A549 (cell line): ENCODE measurements around the gene TPO. TPM values are rescaled to one million over a fixed set of nuclear protein-coding genes. Genes with fewer than 3 reads are reported as not detected.

ENCODE experiments used
- ATAC-seq, 2 experiments: fragments of 200-7000 bp in 1 of 2; fragments of >200 bp in 1 of 2; cut with Nextera tagmentation in 1 of 2; cut with Tn5 transposase in 1 of 2; 3 replicates each; pipeline versions ENCODE4 v1.8.0 to v1.9.1; 2018 to 2020; ENCODE audit warnings: mild to moderate bottlenecking in 1 of 2, moderate library complexity in 1 of 2
- CTCF ChIA-PET: fragments of 300-600 bp; sonication (Branson Sonifier 250); formaldehyde crosslinking; extraction: SDS; loops from one replicate; lab custom pipeline; 2021; ENCODE audit warnings: antibody characterized with exemption, inconsistent platforms; lab: Yijun Ruan, JAX
- POLR2A ChIA-PET: fragments of 350-600 bp; formaldehyde crosslinking; extraction: SDS; loops from one replicate; lab custom pipeline; 2021; ENCODE audit warnings: antibody characterized with exemption, inconsistent platforms; lab: Yijun Ruan, JAX
- DNase-seq, 2 experiments: peaks; one replicate each; pipeline versions ENCODE4 v3.0.0 to v3.0.0-alpha.2; 2011 to 2016; ENCODE audit warnings: low read depth in 1 of 2, low spot score in 1 of 2
- FAIRE-seq: peaks from 2 replicates; lab custom pipeline; 2011; peaks lifted over from hg19 to GRCh38; lab: Jason Lieb, UNC
- H3K27ac ChIP-seq, 2 experiments: fragments of >200 bp; sonication (Bioruptor Twin); formaldehyde crosslinking; 3 replicates each; pipeline ENCODE4 v1.5.1; 2016 to 2017
- H3K4me1 ChIP-seq: fragments of >200 bp; sonication (Bioruptor Twin); formaldehyde crosslinking; 3 replicates; pipeline ENCODE4 v1.6.1; 2016
- H3K4me2 ChIP-seq: fragments of >200 bp; sonication (Bioruptor Twin); formaldehyde crosslinking; 3 replicates; pipeline ENCODE4 v1.6.1; 2016
- H3K4me3 ChIP-seq: fragments of >200 bp; sonication (Bioruptor Twin); formaldehyde crosslinking; 3 replicates; pipeline ENCODE4 v1.5.1; 2016
- H3K9me3 ChIP-seq: fragments of >200 bp; sonication (Bioruptor Twin); formaldehyde crosslinking; 3 replicates; pipeline ENCODE4 v1.6.1; 2016
- CBX2 ChIP-seq: fragments of 200-600 bp; sonication (generic); IDR thresholded peaks from 2 replicates; pipeline ENCODE4 v1.6.1; 2016; ENCODE audit warnings: low read depth, mild to moderate bottlenecking, borderline replicate concordance
- CBX8 ChIP-seq: fragments of 200-600 bp; sonication (generic); IDR thresholded peaks from 2 replicates; pipeline ENCODE4 v1.6.1; 2016
- CEBPB ChIP-seq, 2 experiments: fragments of >200 bp in 1 of 2; sonication (Bioruptor Twin) in 1 of 2; formaldehyde crosslinking in 1 of 2; IDR thresholded peaks; 2 replicates each; pipeline ENCODE4 v1.6.1; 2012 to 2016
- EHMT2 ChIP-seq: fragments of 200-600 bp; sonication (generic); IDR thresholded peaks from 2 replicates; pipeline ENCODE4 v1.6.1; 2016; ENCODE audit warnings: antibody characterized with exemption, low read depth, mild to moderate bottlenecking, moderate library complexity
- ESRRA ChIP-seq: fragments of 150-350 bp; IDR thresholded peaks from 2 replicates; pipeline ENCODE4 v1.6.1; 2014; ENCODE audit warnings: mild to moderate bottlenecking, low read length, borderline replicate concordance
- FOSB ChIP-seq: fragments of 250-450 bp; sonication (Bioruptor Pico); IDR thresholded peaks from 2 replicates; pipeline ENCODE4 v1.5.0; 2020; ENCODE audit warnings: mild to moderate bottlenecking, moderate library complexity
- FOSL2 ChIP-seq, 2 experiments: fragments of 450-650 bp in 1 of 2; fragments of >200 bp in 1 of 2; sonication (Bioruptor Twin) in 1 of 2; formaldehyde crosslinking; IDR thresholded peaks; 2 replicates each; pipeline versions ENCODE4 v1.5.0 to v1.6.1; 2016 to 2020; ENCODE audit warnings: mild to moderate bottlenecking in 1 of 2, moderate library complexity in 1 of 2
- HDAC2 ChIP-seq: fragments of 200-600 bp; sonication (generic); IDR thresholded peaks from 2 replicates; pipeline ENCODE4 v1.6.1; 2016
- HEYL ChIP-seq: fragments of 250-450 bp; sonication (Bioruptor Pico); IDR thresholded peaks from 2 replicates; pipeline ENCODE4 v1.8.0; 2021; ENCODE audit warnings: mild to moderate bottlenecking, moderate library complexity
- HOXA7 ChIP-seq: fragments of 250-450 bp; sonication (Bioruptor Pico); IDR thresholded peaks from 2 replicates; pipeline ENCODE4 v1.5.0; 2020; ENCODE audit warnings: mild to moderate bottlenecking, moderate library complexity
- JUNB ChIP-seq: fragments of >200 bp; sonication (Bioruptor Twin); formaldehyde crosslinking; IDR thresholded peaks from 2 replicates; pipeline ENCODE4 v1.6.1; 2016
- KDM1A ChIP-seq: fragments of 200-600 bp; sonication (generic); IDR thresholded peaks from 2 replicates; pipeline ENCODE4 v1.6.1; 2016; ENCODE audit warnings: low read depth, mild to moderate bottlenecking
- MAFK ChIP-seq: fragments of 450-650 bp; IDR thresholded peaks from 2 replicates; pipeline ENCODE4 v1.6.1; 2014; ENCODE audit not compliant: partially characterized antibody
- MAZ ChIP-seq: fragments of 150-350 bp; IDR thresholded peaks from 2 replicates; pipeline ENCODE4 v1.6.1; 2014; ENCODE audit warnings: antibody characterized with exemption, low read depth, low read length, borderline replicate concordance
- MYC ChIP-seq: IDR thresholded peaks from 2 replicates; pipeline ENCODE4 v1.6.1; 2012; ENCODE audit warnings: mild to moderate bottlenecking, inconsistent platforms, low read length, improper control_type of control experiment, borderline replicate concordance
- NFE2L2 ChIP-seq: fragments of 150-350 bp; conservative IDR thresholded peaks from 2 replicates; pipeline ENCODE4 v1.6.1; 2014; ENCODE audit warnings: low read length
- RFX5 ChIP-seq: fragments of 450-650 bp; IDR thresholded peaks from 2 replicates; pipeline ENCODE4 v1.7.1; 2014; ENCODE audit warnings: antibody characterized with exemption, mild to moderate bottlenecking, moderate library complexity
- SMC3 ChIP-seq: fragments of >200 bp; sonication (Bioruptor Twin); formaldehyde crosslinking; IDR thresholded peaks from 3 replicates; pipeline ENCODE4 v1.6.1; 2018; ENCODE audit warnings: inconsistent platforms
- SREBF2 ChIP-seq: fragments of 450-650 bp; IDR thresholded peaks from 2 replicates; pipeline ENCODE4 v1.6.1; 2014; ENCODE audit warnings: mild to moderate bottlenecking, moderate library complexity
- TP53 ChIP-seq: fragments of 250-450 bp; sonication (Bioruptor Pico); IDR thresholded peaks from 2 replicates; pipeline ENCODE4 v1.5.0; 2021; ENCODE audit warnings: mild to moderate bottlenecking, moderate library complexity
- ZC3H11A ChIP-seq: fragments of 450-650 bp; IDR thresholded peaks from 2 replicates; pipeline ENCODE4 v1.6.1; 2014; ENCODE audit warnings: antibody characterized with exemption, mild to moderate bottlenecking
- ZNF302 ChIP-seq: fragments of 250-450 bp; sonication (Bioruptor Pico); IDR thresholded peaks from 2 replicates; pipeline ENCODE4 v1.9.0; 2021; ENCODE audit warnings: inconsistent platforms, mild to moderate bottlenecking, moderate library complexity
- whole genome bisulfite sequencing: methylation state at CpG from one replicate; pipeline ENCODE4 v1.1.6; 2017; ENCODE audit errors: missing lambda C conversion rate; 5-methylcytosine and 5-hydroxymethylcytosine counted together
- polyA plus RNA-seq, 4 experiments: library from polyadenylated mRNA; depleted of rRNA in 3 of 4; stranded (reverse); fragments of >200 nt; fragmentation: RNase III in 1 of 4; extraction: RNeasy Plus Mini Kit Qiagen cat#74134 plus additional on column Dnase treatment in 1 of 4; gene quantifications; 2 replicates in 3 of 4; 3 replicates in 1 of 4; pipeline ENCODE4 v1.2.3, GENCODE V29; 2011 to 2017
- TF ChIP-seq, protein P1 (sequence below): fragments of 150-350 bp; IDR thresholded peaks from 2 replicates; pipeline ENCODE4 v1.6.1; 2014; ENCODE audit warnings: low read depth, mild to moderate bottlenecking, low read length
- TF ChIP-seq, protein P2 (sequence below): fragments of >200 bp; sonication (Bioruptor Twin); formaldehyde crosslinking; IDR thresholded peaks from 3 replicates; pipeline ENCODE4 v1.5.1; 2016
- TF ChIP-seq, protein P3 (sequence below): IDR thresholded peaks from 2 replicates; pipeline ENCODE4 v1.6.1; 2012
- TF ChIP-seq, protein P4 (sequence below): fragments of 250-450 bp; sonication (Bioruptor Pico); IDR thresholded peaks from 2 replicates; pipeline ENCODE4 v1.5.0; 2020; ENCODE audit warnings: low read depth, mild to moderate bottlenecking, moderate library complexity

Gene TPO
- polyA plus RNA-seq, 2 of the 4 experiments (the other 2 are of a cell fraction), result 0.05 TPM; not detected in 1

DNA sequence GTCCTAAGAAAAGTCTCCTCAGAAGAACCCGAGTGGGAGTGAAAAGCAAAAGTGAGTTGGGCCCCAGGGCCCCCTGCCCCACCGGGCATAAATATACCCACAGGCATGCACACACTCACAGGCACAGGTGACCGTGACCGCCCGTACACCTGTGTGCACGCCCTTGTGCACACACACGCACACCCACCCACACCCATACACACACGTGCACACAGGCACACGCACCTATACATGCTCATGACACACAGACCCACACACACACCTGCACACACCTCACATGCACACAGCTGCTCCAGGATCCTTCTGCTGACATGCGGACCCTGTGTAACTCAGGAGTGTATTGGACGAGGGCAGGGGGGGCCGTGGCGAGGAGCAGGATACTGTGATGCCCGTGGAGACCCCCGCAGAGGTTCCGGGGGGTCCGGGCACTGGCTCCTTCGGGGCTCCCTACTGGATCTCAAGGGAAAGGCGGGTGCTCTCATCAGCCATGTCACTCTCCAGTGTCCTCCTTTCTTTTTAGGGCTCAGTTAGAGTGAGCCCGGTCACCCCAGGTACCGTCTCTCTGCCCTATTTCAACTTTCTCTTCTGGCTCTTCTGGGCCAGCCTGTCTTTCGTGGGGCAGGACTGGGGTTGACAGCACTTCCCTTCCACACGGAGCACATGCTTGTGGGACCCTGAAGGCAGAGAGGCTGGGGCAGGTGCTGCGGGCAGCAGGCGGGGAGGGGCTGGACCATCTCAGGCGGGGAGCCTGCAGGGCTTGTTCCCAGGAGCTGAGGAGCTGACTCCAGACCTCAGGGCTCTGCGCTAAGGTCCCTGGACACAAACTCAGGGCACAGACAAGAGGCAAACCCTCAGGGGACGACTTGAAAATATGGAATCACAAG lies 48.5 kb downstream of the TPO start:
- FAIRE-seq, result no peak
- POLR2A ChIA-PET, result no interaction called here
- CTCF ChIA-PET, result no interaction called here
- Histone ChIP-seq H3K4me3 (no peak overlapping the region), H3K4me2 (no peak overlapping the region), H3K4me1 (no peaks in the 10 kb centered on the region), H3K9me3 (no peaks in the 10 kb centered on the region; the same call in 1 of the 3 replicates), H3K27ac (no peak overlapping the region)
- WGBS, result 16% methylated on average over 27 of the region's 28 CpGs
- no peak for DNase-seq
- no peak for TF ChIP-seq ZC3H11A
- no peak for TF ChIP-seq RFX5
- no peak for TF ChIP-seq HDAC2
- no peak for TF ChIP-seq MAFK
- TF ChIP-seq MYC, result no peak
- TF ChIP-seq NFE2L2, result no peak
- TF ChIP-seq HOXA7 (CRISPR knock-in tag), result no peak
- no peak for TF ChIP-seq JUNB
- no peak for TF ChIP-seq EHMT2
- no peak for TF ChIP-seq ZNF302 (CRISPR knock-in tag)
- TF ChIP-seq, protein P1, sequence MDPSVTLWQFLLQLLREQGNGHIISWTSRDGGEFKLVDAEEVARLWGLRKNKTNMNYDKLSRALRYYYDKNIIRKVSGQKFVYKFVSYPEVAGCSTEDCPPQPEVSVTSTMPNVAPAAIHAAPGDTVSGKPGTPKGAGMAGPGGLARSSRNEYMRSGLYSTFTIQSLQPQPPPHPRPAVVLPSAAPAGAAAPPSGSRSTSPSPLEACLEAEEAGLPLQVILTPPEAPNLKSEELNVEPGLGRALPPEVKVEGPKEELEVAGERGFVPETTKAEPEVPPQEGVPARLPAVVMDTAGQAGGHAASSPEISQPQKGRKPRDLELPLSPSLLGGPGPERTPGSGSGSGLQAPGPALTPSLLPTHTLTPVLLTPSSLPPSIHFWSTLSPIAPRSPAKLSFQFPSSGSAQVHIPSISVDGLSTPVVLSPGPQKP, result no peak
- TF ChIP-seq, protein P2, sequence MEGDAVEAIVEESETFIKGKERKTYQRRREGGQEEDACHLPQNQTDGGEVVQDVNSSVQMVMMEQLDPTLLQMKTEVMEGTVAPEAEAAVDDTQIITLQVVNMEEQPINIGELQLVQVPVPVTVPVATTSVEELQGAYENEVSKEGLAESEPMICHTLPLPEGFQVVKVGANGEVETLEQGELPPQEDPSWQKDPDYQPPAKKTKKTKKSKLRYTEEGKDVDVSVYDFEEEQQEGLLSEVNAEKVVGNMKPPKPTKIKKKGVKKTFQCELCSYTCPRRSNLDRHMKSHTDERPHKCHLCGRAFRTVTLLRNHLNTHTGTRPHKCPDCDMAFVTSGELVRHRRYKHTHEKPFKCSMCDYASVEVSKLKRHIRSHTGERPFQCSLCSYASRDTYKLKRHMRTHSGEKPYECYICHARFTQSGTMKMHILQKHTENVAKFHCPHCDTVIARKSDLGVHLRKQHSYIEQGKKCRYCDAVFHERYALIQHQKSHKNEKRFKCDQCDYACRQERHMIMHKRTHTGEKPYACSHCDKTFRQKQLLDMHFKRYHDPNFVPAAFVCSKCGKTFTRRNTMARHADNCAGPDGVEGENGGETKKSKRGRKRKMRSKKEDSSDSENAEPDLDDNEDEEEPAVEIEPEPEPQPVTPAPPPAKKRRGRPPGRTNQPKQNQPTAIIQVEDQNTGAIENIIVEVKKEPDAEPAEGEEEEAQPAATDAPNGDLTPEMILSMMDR, result no peak
- no peak for TF ChIP-seq FOSB (CRISPR knock-in tag)
- no peak for TF ChIP-seq MAZ
- no peak for TF ChIP-seq HEYL (CRISPR knock-in tag)
- no peak for TF ChIP-seq CBX2
- TF ChIP-seq, protein P3, sequence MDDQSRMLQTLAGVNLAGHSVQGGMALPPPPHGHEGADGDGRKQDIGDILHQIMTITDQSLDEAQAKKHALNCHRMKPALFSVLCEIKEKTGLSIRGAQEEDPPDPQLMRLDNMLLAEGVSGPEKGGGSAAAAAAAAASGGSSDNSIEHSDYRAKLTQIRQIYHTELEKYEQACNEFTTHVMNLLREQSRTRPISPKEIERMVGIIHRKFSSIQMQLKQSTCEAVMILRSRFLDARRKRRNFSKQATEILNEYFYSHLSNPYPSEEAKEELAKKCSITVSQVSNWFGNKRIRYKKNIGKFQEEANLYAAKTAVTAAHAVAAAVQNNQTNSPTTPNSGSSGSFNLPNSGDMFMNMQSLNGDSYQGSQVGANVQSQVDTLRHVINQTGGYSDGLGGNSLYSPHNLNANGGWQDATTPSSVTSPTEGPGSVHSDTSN, result no peak
- TF ChIP-seq SMC3, result no peak
- no peak for TF ChIP-seq FOSL2 (IDR thresholded peaks at IDR 0.05)
- no peak for TF ChIP-seq FOSL2 (CRISPR knock-in tag; IDR thresholded peaks at IDR 0.05)
- no peak; a peak in 2 of 6 replicates for ATAC-seq

DNA sequence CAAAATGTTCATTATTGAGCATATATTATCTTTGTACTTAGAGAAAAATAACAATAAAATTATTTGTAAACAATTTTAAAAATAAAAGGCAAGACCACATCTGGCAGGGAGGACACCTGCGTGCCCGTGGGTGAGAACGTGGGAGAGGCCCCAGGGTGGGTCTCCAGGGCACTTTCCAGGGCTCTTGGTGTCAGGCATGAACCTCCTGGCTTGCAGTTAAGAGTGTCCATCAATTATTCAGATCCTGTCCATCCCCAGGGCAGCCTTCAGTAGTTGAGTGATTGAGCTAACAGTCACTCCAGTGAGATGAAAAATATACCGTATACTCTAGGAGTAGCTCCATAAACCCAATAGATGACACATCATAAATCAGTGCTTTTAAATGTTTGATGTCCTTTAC lies 49.7 kb downstream of the TPO start:
- Histone ChIP-seq H3K4me2 (no peak overlapping the region), H3K4me3 (no peak overlapping the region), H3K9me3 (no peaks in the 10 kb centered on the region; the same call in 2 of the 3 replicates), H3K4me1 (no peaks in the 10 kb centered on the region), H3K27ac (no peak overlapping the region)
- DNase-seq (no peak), FAIRE-seq (no peak), ATAC-seq (no peak)
- CTCF ChIA-PET, result interaction anchor here (0.9 kb wide), 1 partner anchor 13 kb away, joined by 3 read pairs; no protein-coding TSS in a partner anchor
- WGBS, result 3% methylated on average over 4 of the region's 4 CpGs
- POLR2A ChIA-PET, result no interaction called here
- TF ChIP-seq, protein P2, result no peak
- TF ChIP-seq CBX8 (no peak), KDM1A (no peak), ESRRA (no peak), TP53 (CRISPR knock-in tag) (no peak), NFE2L2 (no peak), CEBPB (IDR thresholded peaks at IDR 0.05) (no peak), CBX2 (no peak), SREBF2 (no peak), ZNF302 (CRISPR knock-in tag) (no peak), ZC3H11A (no peak), MAFK (no peak)
- TF ChIP-seq, protein P1, result no peak
- TF ChIP-seq, protein P4, sequence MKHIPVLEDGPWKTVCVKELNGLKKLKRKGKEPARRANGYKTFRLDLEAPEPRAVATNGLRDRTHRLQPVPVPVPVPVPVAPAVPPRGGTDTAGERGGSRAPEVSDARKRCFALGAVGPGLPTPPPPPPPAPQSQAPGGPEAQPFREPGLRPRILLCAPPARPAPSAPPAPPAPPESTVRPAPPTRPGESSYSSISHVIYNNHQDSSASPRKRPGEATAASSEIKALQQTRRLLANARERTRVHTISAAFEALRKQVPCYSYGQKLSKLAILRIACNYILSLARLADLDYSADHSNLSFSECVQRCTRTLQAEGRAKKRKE (CRISPR knock-in tag), result no peak
